ENCODE results near the gene CELSR1. TPM values are rescaled to one million over a fixed set of nuclear protein-coding genes. Genes with fewer than 3 reads are reported as not detected.

Gene CELSR1
- total RNA-seq, 1 experiment from 2014 or later: 30.7 TPM

DNA sequence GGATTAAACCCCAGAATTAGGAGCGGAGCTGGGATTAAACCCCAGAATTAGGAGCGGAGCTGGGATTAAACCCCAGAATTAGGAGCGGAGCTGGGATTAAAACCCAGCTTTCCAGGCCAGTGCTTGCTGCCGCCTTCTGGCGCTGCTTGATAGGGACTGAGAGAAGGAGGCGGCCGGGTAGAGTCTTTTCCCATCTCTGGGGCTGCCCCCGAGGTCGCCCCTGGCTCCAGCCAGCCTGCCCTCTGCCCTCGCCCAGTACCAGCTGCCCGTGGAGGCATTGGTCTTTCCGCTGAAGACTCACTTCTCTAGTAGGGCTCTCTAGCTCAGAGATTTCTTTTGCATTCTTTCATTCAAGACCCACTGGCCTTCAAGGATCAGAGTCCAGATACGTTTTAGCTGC lies 196.7 kb downstream of the CELSR1 start:
- no peak for DNase-seq (ENCODE audit: low read depth, low spot score)
- H3K27me3 ChIP-seq (ENCODE audit: control insufficient read depth, insufficient read depth, low read length): no peaks in the 10 kb centered on the region
- no peaks in the 10 kb centered on the region for H3K9me3 ChIP-seq (ENCODE audit: control insufficient read depth, insufficient read depth, low read depth, low read length)
- in situ Hi-C loops (cut with HindIII; ENCODE audit: low pct_unique_long_range_greater_than_20kb, low sequenced_read_pairs) (no loop called here), intact Hi-C loops (cut with micrococcal nuclease; ENCODE audit: unreplicated experiment) (no loop called here)
- TF ChIP-seq TCF7L2 (IDR thresholded peaks at IDR 0.05; ENCODE audit: low read depth, low read length) (no peak), SIN3A (IDR thresholded peaks at IDR 0.05; ENCODE audit: borderline replicate concordance, insufficient read depth, low read depth, low read length) (no peak), POLR2AphosphoS5 (IDR thresholded peaks at IDR 0.05; ENCODE audit: low read depth, low read length) (no peak)
- TF ChIP-seq, protein P1, sequence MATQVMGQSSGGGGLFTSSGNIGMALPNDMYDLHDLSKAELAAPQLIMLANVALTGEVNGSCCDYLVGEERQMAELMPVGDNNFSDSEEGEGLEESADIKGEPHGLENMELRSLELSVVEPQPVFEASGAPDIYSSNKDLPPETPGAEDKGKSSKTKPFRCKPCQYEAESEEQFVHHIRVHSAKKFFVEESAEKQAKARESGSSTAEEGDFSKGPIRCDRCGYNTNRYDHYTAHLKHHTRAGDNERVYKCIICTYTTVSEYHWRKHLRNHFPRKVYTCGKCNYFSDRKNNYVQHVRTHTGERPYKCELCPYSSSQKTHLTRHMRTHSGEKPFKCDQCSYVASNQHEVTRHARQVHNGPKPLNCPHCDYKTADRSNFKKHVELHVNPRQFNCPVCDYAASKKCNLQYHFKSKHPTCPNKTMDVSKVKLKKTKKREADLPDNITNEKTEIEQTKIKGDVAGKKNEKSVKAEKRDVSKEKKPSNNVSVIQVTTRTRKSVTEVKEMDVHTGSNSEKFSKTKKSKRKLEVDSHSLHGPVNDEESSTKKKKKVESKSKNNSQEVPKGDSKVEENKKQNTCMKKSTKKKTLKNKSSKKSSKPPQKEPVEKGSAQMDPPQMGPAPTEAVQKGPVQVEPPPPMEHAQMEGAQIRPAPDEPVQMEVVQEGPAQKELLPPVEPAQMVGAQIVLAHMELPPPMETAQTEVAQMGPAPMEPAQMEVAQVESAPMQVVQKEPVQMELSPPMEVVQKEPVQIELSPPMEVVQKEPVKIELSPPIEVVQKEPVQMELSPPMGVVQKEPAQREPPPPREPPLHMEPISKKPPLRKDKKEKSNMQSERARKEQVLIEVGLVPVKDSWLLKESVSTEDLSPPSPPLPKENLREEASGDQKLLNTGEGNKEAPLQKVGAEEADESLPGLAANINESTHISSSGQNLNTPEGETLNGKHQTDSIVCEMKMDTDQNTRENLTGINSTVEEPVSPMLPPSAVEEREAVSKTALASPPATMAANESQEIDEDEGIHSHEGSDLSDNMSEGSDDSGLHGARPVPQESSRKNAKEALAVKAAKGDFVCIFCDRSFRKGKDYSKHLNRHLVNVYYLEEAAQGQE (IDR thresholded peaks at IDR 0.05; ENCODE audit: insufficient read depth in 1 of 2, low read depth in 2 of 2, low read length in 1 of 2): no peak
- TF ChIP-seq, protein P2, sequence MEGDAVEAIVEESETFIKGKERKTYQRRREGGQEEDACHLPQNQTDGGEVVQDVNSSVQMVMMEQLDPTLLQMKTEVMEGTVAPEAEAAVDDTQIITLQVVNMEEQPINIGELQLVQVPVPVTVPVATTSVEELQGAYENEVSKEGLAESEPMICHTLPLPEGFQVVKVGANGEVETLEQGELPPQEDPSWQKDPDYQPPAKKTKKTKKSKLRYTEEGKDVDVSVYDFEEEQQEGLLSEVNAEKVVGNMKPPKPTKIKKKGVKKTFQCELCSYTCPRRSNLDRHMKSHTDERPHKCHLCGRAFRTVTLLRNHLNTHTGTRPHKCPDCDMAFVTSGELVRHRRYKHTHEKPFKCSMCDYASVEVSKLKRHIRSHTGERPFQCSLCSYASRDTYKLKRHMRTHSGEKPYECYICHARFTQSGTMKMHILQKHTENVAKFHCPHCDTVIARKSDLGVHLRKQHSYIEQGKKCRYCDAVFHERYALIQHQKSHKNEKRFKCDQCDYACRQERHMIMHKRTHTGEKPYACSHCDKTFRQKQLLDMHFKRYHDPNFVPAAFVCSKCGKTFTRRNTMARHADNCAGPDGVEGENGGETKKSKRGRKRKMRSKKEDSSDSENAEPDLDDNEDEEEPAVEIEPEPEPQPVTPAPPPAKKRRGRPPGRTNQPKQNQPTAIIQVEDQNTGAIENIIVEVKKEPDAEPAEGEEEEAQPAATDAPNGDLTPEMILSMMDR (IDR thresholded peaks at IDR 0.05): no peak
- ATAC-seq: no peak
- BruUV-seq (replicated peaks): no TSS peak
- H3K27ac ChIP-seq (ENCODE audit: low read length): no peak overlapping the region
- no peak overlapping the region for H3K4me3 ChIP-seq (ENCODE audit: low read depth in 2 of 2, low read length in 2 of 2)
- CTCF ChIA-PET: no interaction called here
- H3K36me3 ChIP-seq (ENCODE audit: control insufficient read depth, insufficient read depth, low read length): peaks cover 7% of the 10 kb centered on the region
- POLR2A ChIA-PET: interaction anchor here (0.6 kb wide), 1 partner anchor 189 kb away, joined by 7 read pairs; no protein-coding TSS in a partner anchor
- no peaks in the 10 kb centered on the region; the same call in 1 of the 2 replicates for H3K4me1 ChIP-seq (ENCODE audit: control insufficient read depth, insufficient read depth, low read length)

DNA sequence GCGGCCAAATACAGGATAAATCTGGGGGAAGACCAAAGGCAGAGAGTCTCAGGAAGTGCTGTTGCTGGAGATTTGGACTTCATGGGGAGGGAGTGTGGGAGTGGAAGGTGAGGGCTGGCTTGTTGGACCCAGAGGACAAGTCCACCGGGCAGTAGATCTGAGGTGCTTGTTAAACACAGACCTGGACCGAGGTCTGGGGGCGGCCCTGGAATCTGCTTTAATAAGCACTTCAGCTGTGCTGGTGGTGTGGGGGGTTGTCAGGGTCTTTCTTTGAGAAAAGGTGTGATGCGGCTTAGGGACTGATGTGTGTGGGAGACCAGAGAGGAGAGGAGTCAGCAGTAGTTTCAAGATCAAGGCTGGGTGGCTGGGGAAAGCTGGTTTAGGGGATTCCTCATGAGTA lies 197.5 kb downstream of the CELSR1 start:
- in situ Hi-C loops (cut with HindIII; ENCODE audit: low pct_unique_long_range_greater_than_20kb, low sequenced_read_pairs) (no loop called here), intact Hi-C loops (cut with micrococcal nuclease; ENCODE audit: unreplicated experiment) (no loop called here)
- Histone ChIP-seq H3K4me1 (ENCODE audit: control insufficient read depth, insufficient read depth, low read length) (no peaks in the 10 kb centered on the region; the same call in 1 of the 2 replicates), H3K27me3 (ENCODE audit: control insufficient read depth, insufficient read depth, low read length) (no peaks in the 10 kb centered on the region), H3K4me3 (ENCODE audit: low read depth in 2 of 2, low read length in 2 of 2) (no peak overlapping the region), H3K27ac (ENCODE audit: low read length) (no peak overlapping the region), H3K9me3 (ENCODE audit: control insufficient read depth, insufficient read depth, low read depth, low read length) (no peaks in the 10 kb centered on the region), H3K36me3 (ENCODE audit: control insufficient read depth, insufficient read depth, low read length) (peaks cover 7% of the 10 kb centered on the region)
- ChIA-PET CTCF (no interaction called here), POLR2A (no interaction called here)
- TF ChIP-seq, protein P2 (IDR thresholded peaks at IDR 0.05): no peak
- no peak for TF ChIP-seq SIN3A (IDR thresholded peaks at IDR 0.05; ENCODE audit: borderline replicate concordance, insufficient read depth, low read depth, low read length)
- ATAC-seq (no peak), DNase-seq (ENCODE audit: low read depth, low spot score) (no peak)
- BruUV-seq (replicated peaks): no TSS peak
